ENCODE measurements around the gene GLDC. TPM values are rescaled to one million over a fixed set of nuclear protein-coding genes. Genes with fewer than 3 reads are reported as not detected.
A peak's percentile ranks its signal among the peaks of the same experiment; 100 is the strongest.

The GLDC gene
- total RNA-seq, 1 experiment from 2014 or later, result 5.1 TPM

DNA sequence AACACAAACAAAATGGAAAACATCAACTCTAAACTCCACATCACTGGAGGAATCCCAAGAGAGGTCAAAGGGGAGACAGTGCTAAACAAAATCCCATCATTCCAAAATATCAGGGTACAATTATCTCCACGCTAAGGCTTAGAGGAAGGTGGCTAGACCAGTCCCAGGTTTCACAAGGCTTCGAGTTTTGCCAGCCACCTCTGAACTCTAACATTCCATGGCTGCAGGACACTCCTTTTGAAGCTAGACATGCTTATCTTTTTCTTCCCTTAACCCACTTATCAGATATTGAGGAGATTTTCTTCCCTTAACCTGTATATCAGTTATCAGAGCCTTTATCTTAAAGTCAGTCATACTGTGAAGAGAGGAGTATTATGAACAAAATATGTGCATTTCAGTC lies 53.3 kb downstream of the GLDC start:
- Mint-ChIP-seq H3K27ac (ENCODE audit: unreplicated experiment) (no peak overlapping the region), H3K27me3 (ENCODE audit: unreplicated experiment) (no peaks in the 10 kb centered on the region), H3K9me3 (ENCODE audit: low read depth, unreplicated experiment) (no peaks in the 10 kb centered on the region), H3K36me3 (ENCODE audit: insufficient read depth, unreplicated experiment) (no peaks in the 10 kb centered on the region), H3K4me3 (ENCODE audit: low read depth, unreplicated experiment) (no peak overlapping the region), H3K4me1 (ENCODE audit: low read depth, unreplicated experiment) (peaks cover 15% of the 10 kb centered on the region)
- TF ChIP-seq CTCF (IDR thresholded peaks at IDR 0.05; ENCODE audit: unreplicated experiment), result no peak
- intact Hi-C loops (cut with micrococcal nuclease; ENCODE audit: unreplicated experiment), result no loop called here
- no peak for DNase-seq
- BruUV-seq (replicated peaks), result no TSS peak
- CTCF ChIA-PET, result no interaction called here

- H3K27ac Mint-ChIP-seq (ENCODE audit: unreplicated experiment), result no peak overlapping the region
- no peak overlapping the region for H3K4me3 Mint-ChIP-seq (ENCODE audit: low read depth, unreplicated experiment)
- CTCF ChIA-PET, result interaction anchor here (0.6 kb wide), 1 partner anchor 55 kb away, joined by 3 read pairs; no protein-coding TSS in a partner anchor
- TF ChIP-seq CTCF (IDR thresholded peaks at IDR 0.05; ENCODE audit: unreplicated experiment), result no peak
- intact Hi-C loops (cut with micrococcal nuclease; ENCODE audit: unreplicated experiment), result no loop called here
- H3K36me3 Mint-ChIP-seq (ENCODE audit: insufficient read depth, unreplicated experiment), result no peaks in the 10 kb centered on the region
- peak; percentile 4 for DNase-seq
- peaks cover 15% of the 10 kb centered on the region for H3K4me1 Mint-ChIP-seq (ENCODE audit: low read depth, unreplicated experiment)
- H3K9me3 Mint-ChIP-seq (ENCODE audit: low read depth, unreplicated experiment), result no peaks in the 10 kb centered on the region
- no TSS peak for BruUV-seq (replicated peaks)
- no peaks in the 10 kb centered on the region for H3K27me3 Mint-ChIP-seq (ENCODE audit: unreplicated experiment)
These were observed 54.7 kb downstream of the GLDC start for GRCh38 chr9:6590772-6591384.

DNA sequence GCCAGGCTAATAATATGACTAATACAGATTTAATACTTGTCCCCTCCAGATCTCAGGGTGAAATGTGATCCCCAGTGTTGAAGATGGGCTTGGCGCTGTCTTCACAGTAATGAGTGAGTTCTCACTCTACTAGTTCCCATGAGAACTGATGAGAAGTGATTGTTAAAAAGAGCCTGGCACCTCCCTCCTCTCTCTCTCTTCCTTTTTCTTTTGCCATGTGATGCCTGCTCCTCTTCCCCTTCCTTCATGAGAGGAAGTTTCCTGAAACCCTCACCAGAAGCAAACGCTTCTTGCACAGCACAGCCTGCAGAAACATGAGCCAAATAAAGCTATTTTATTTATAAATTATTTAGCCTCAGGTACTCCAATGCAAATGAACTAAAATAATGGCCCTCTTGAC lies 55.2 kb downstream of the GLDC start:
- no peak for DNase-seq
- no peak for TF ChIP-seq CTCF (IDR thresholded peaks at IDR 0.05; ENCODE audit: unreplicated experiment)
- intact Hi-C loops (cut with micrococcal nuclease; ENCODE audit: unreplicated experiment), result no loop called here
- Mint-ChIP-seq H3K27ac (ENCODE audit: unreplicated experiment) (no peak overlapping the region), H3K4me1 (ENCODE audit: low read depth, unreplicated experiment) (peaks cover 15% of the 10 kb centered on the region), H3K4me3 (ENCODE audit: low read depth, unreplicated experiment) (no peak overlapping the region), H3K27me3 (ENCODE audit: unreplicated experiment) (no peaks in the 10 kb centered on the region), H3K36me3 (ENCODE audit: insufficient read depth, unreplicated experiment) (no peaks in the 10 kb centered on the region), H3K9me3 (ENCODE audit: low read depth, unreplicated experiment) (no peaks in the 10 kb centered on the region)
- no TSS peak for BruUV-seq (replicated peaks)
- CTCF ChIA-PET, result no interaction called here

- intact Hi-C loops (cut with micrococcal nuclease; ENCODE audit: unreplicated experiment), result loop anchor here (1.0 to 5.0 kb wide), 3 partner anchors 82 to 154 kb away; no protein-coding TSS in a partner anchor
- no TSS peak for BruUV-seq (replicated peaks)
- no peaks in the 10 kb centered on the region for H3K9me3 Mint-ChIP-seq (ENCODE audit: low read depth, unreplicated experiment)
- H3K36me3 Mint-ChIP-seq (ENCODE audit: insufficient read depth, unreplicated experiment), result no peaks in the 10 kb centered on the region
- no peak for DNase-seq
- CTCF ChIA-PET, result interaction anchor here (0.6 kb wide), 1 partner anchor 54 kb away, joined by 3 read pairs; no protein-coding TSS in a partner anchor
- no peak overlapping the region for H3K4me3 Mint-ChIP-seq (ENCODE audit: low read depth, unreplicated experiment)
- no peak overlapping the region for H3K27ac Mint-ChIP-seq (ENCODE audit: unreplicated experiment)
- TF ChIP-seq CTCF (IDR thresholded peaks at IDR 0.05; ENCODE audit: unreplicated experiment), result peak; percentile 27
- H3K27me3 Mint-ChIP-seq (ENCODE audit: unreplicated experiment), result no peaks in the 10 kb centered on the region
- H3K4me1 Mint-ChIP-seq (ENCODE audit: low read depth, unreplicated experiment), result peaks cover under 1% of the 10 kb centered on the region
These were observed 60.5 kb downstream of the GLDC start for GRCh38 chr9:6584881-6585597.
